Spleen (tissue), 7 donors: Measurements from ENCODE around the gene XG.

ENCODE experiments used
- POLR2A ChIP-seq, 3 donors: fragments of 450-650 bp; IDR thresholded peaks; one replicate each; pipeline ENCODE4 v1.5.1; 2017; ENCODE audit warnings: antibody characterized with exemption in 3 of 3, mild to moderate bottlenecking in 1 of 3
- TF ChIP-seq, protein P1 (sequence below), 11 experiments: fragments of 200-600 bp in 7 of 11; fragments of 450-650 bp in 4 of 11; sonication (generic) in 4 of 11; IDR thresholded peaks in 8 of 11; conservative IDR thresholded peaks in 3 of 11; 1 replicate in 7 of 11; 2 replicates in 4 of 11; pipeline versions ENCODE4 v1.4.0 to v1.8.0; 2016 to 2021; ENCODE audit warnings: antibody characterized with exemption in 11 of 11, inconsistent platforms in 4 of 11, mild to moderate bottlenecking in 1 of 11
- donor health status: DM: no; HTN: no; CAD: no; lungs with moderate emphysema.
- donor health status: DM: no; HTN: no; CAD: no.
- donor health status: DM: no; HTN: no; CAD: no.

DNA sequence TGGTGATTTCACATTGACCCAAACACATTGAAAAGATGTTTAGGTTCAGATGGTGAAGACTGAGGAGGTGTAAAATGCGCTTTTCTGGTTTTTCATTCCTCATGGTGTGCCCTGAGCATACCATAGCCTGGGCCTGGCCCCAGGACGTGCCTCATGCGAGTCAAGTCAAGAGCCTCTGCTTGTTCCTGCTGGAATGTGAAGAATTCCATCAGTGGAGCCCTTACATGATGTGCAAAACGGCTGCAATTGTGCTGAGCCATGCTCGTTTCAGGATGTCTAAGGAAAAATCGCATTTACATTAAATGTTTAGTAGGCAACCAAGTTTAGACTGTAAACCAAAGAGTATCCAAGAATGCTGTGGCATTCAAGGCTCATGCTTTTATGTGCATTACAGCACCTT is 111.8 kb downstream of the XG start:
- TF ChIP-seq POLR2A (IDR thresholded peaks at IDR 0.05), result no peak
- TF ChIP-seq, protein P1, sequence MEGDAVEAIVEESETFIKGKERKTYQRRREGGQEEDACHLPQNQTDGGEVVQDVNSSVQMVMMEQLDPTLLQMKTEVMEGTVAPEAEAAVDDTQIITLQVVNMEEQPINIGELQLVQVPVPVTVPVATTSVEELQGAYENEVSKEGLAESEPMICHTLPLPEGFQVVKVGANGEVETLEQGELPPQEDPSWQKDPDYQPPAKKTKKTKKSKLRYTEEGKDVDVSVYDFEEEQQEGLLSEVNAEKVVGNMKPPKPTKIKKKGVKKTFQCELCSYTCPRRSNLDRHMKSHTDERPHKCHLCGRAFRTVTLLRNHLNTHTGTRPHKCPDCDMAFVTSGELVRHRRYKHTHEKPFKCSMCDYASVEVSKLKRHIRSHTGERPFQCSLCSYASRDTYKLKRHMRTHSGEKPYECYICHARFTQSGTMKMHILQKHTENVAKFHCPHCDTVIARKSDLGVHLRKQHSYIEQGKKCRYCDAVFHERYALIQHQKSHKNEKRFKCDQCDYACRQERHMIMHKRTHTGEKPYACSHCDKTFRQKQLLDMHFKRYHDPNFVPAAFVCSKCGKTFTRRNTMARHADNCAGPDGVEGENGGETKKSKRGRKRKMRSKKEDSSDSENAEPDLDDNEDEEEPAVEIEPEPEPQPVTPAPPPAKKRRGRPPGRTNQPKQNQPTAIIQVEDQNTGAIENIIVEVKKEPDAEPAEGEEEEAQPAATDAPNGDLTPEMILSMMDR (IDR thresholded peaks at IDR 0.05 in 8 of 11, conservative IDR thresholded peaks at IDR 0.05 in 3 of 11), result no peak
